Activated CD8-positive, alpha-beta T cell treated with anti-CD3 and anti-CD28 coated beads for 36 hours (primary cell): ENCODE results near the gene PCDHA1. TPM values are rescaled to one million over a fixed set of nuclear protein-coding genes. Genes with fewer than 3 reads are reported as not detected.
"Not testable (repeated sequence)": the region's sequence is repeated elsewhere in the genome, so short reads cannot be mapped to it uniquely, and the experiment has no call there.

ENCODE experiments used
- ATAC-seq: fragments of 200-7000 bp; cut with Tn5 transposase; one replicate; pipeline ENCODE4 v1.10.0; 2021; ENCODE audit warnings: mild to moderate bottlenecking, moderate library complexity
- CTCF ChIA-PET: fragments of 350-600 bp; sonication (Branson Sonifier 250); formaldehyde crosslinking; loops from one replicate; lab custom pipeline; 2021; ENCODE audit warnings: antibody characterized with exemption; lab: Charles Lee
- POLR2A ChIA-PET: fragments of 350-600 bp; sonication (Branson Sonifier 250); formaldehyde crosslinking; loops from one replicate; lab custom pipeline; 2021; ENCODE audit warnings: antibody characterized with exemption; lab: Charles Lee
- DNase-seq: peaks from one replicate; pipeline ENCODE4 v3.0.0-alpha.2; 2020
- H3K27ac Mint-ChIP-seq: one replicate; pipeline ENCODE4 v1.8.0; 2021; ENCODE audit warnings: mild to moderate bottlenecking, mixed read lengths
- H3K27me3 Mint-ChIP-seq: one replicate; pipeline ENCODE4 v1.8.0; 2021; ENCODE audit warnings: mixed read lengths
- H3K36me3 Mint-ChIP-seq: one replicate; pipeline ENCODE4 v1.8.0; 2021; ENCODE audit warnings: low read depth, mixed read lengths
- H3K4me1 Mint-ChIP-seq: one replicate; pipeline ENCODE4 v1.8.0; 2021; ENCODE audit warnings: low read depth, mixed read lengths
- H3K4me3 Mint-ChIP-seq: one replicate; pipeline ENCODE4 v1.8.0; 2021; ENCODE audit warnings: mild to moderate bottlenecking, moderate library complexity, mixed read lengths
- H3K9me3 Mint-ChIP-seq: one replicate; pipeline ENCODE4 v1.8.0; 2021; ENCODE audit warnings: mixed read lengths
- CTCF ChIP-seq: fragments of 200-600 bp; IDR thresholded peaks from one replicate; pipeline ENCODE4 v1.8.0; 2022; ENCODE audit warnings: antibody characterized with exemption, mild to moderate bottlenecking
- intact Hi-C: fragments of 100-400 bp; cut with micrococcal nuclease; formaldehyde crosslinking; loops from one replicate; pipeline ENCODE4 v1.10.0; 2022
- total RNA-seq, 2 experiments: library from RNA; stranded (reverse); gene quantifications; one replicate each; pipeline ENCODE4 v1.2.3, GENCODE V29; 2021

PCDHA1 gene
- total RNA-seq, 2 experiments from 2014 or later: not detected

- peaks cover 23% of the 10 kb centered on the region for H3K9me3 Mint-ChIP-seq
- no peak overlapping the region for H3K4me3 Mint-ChIP-seq
- H3K4me1 Mint-ChIP-seq: no peaks in the 10 kb centered on the region
- H3K36me3 Mint-ChIP-seq: peaks cover 7% of the 10 kb centered on the region
- ChIA-PET POLR2A (no interaction called here), CTCF (interaction anchor here (2.4 kb wide), 1 partner anchor 13 kb away, joined by 7 read pairs; no protein-coding TSS in a partner anchor)
- TF ChIP-seq CTCF: no peak
- intact Hi-C loops: no loop called here
- no peak for ATAC-seq
- H3K27ac Mint-ChIP-seq: no peak overlapping the region
- peaks cover 32% of the 10 kb centered on the region for H3K27me3 Mint-ChIP-seq
- DNase-seq: no peak
Observed at GRCh38 chr5:140828362-140828737, 42.4 kb downstream of the PCDHA1 start.

DNA sequence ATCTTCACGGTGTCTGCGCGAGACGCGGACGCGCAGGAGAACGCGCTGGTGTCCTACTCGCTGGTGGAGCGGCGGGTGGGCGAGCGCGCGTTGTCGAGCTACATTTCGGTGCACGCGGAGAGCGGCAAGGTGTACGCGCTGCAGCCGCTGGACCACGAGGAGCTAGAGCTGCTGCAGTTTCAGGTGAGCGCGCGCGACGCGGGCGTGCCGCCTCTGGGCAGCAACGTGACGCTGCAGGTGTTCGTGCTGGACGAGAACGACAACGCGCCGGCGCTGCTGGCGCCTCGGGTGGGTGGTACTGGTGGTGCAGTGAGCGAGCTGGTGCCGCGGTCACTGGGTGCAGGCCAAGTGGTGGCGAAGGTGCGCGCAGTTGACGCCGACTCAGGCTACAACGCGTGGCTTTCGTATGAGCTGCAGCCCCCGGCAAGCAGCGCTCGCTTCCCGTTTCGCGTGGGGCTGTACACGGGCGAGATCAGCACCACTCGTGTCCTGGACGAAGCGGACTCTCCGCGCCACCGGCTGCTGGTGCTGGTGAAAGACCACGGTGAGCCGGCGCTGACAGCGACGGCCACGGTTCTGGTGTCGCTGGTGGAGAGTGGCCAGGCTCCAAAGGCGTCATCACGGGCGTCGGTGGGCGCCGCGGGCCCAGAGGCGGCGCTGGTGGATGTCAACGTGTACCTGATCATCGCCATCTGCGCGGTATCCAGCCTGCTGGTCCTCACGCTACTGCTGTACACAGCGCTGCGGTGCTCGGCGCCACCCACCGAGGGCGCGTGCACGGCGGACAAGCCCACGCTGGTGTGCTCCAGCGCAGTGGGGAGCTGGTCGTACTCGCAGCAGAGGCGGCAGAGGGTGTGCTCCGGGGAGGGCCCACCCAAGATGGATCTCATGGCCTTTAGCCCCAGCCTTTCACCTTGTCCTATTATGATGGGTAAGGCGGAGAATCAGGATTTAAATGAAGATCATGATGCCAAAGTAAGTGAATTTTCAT, 43.9 kb downstream of the PCDHA1 start:
- intact Hi-C loops, H3K27ac Mint-ChIP-seq, CTCF ChIA-PET, H3K4me1 Mint-ChIP-seq, H3K4me3 Mint-ChIP-seq, POLR2A ChIA-PET, ATAC-seq, DNase-seq: not testable (repeated sequence)
- peaks cover 39% of the 10 kb centered on the region for H3K27me3 Mint-ChIP-seq
- peaks cover 10% of the 10 kb centered on the region for H3K36me3 Mint-ChIP-seq
- H3K9me3 Mint-ChIP-seq: peaks cover 26% of the 10 kb centered on the region

DNA sequence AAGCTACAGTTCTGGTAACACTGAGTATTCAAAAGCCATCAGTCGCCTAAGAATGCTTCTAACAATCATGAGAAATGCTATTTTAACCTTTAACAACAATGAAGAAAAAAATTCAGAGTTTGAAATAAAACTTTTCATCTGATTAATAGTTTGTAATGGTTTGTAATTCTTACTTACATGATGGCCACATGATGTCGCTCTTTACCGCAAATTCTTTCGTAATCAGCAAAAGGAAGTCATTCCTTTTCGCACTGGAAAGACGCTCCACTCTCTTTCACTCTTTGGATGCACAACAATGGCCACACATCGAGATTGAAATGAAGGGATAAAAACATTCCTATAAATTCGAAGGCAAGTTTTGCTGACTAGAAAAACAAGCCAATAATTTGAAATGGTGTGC, 48.1 kb downstream of the PCDHA1 start, which contains the start of gene PCDHA7:
Gene PCDHA7 (plus strand): TSS at position 277 of the 400 bp plus-strand sequence. CDS start 115 bp downstream, at position 392.
- peaks cover 5% of the 10 kb centered on the region for H3K36me3 Mint-ChIP-seq
- no peak within 1 kb of the TSS for H3K27ac Mint-ChIP-seq
- no peak within 1 kb of the TSS for H3K4me3 Mint-ChIP-seq
- peaks cover 22% of the 10 kb centered on the region for H3K9me3 Mint-ChIP-seq
- intact Hi-C loops: no loop called here
- H3K27me3 Mint-ChIP-seq: peaks cover 34% of the 10 kb centered on the region
- no peak for DNase-seq
- ChIA-PET CTCF (no interaction called here), POLR2A (no interaction called here)
- no peak for ATAC-seq
- H3K4me1 Mint-ChIP-seq: no peaks in the 10 kb centered on the region
- TF ChIP-seq CTCF: no peak

DNA sequence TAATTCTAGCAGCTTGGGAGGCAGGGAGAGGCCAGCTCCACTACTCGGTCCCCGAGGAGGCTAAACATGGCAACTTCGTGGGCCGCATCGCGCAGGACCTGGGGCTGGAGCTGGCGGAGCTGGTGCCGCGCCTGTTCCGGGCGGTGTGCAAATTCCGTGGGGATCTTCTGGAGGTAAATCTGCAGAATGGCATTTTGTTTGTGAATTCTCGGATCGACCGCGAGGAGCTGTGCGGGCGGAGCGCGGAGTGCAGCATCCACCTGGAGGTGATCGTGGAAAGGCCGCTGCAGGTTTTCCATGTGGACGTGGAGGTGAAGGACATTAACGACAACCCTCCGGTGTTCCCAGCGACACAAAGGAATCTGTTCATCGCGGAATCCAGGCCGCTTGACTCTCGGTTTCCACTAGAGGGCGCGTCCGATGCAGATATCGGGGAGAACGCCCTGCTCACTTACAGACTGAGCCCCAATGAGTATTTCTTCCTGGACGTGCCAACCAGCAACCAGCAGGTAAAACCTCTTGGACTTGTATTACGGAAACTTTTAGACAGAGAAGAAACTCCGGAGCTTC, 48.6 kb downstream of the PCDHA1 start:
- POLR2A ChIA-PET, H3K36me3 Mint-ChIP-seq, H3K27ac Mint-ChIP-seq, ATAC-seq, H3K4me3 Mint-ChIP-seq, CTCF ChIA-PET, H3K4me1 Mint-ChIP-seq, intact Hi-C loops, DNase-seq: not testable (repeated sequence)
- peaks cover 19% of the 10 kb centered on the region for H3K9me3 Mint-ChIP-seq
- peaks cover 32% of the 10 kb centered on the region for H3K27me3 Mint-ChIP-seq

DNA sequence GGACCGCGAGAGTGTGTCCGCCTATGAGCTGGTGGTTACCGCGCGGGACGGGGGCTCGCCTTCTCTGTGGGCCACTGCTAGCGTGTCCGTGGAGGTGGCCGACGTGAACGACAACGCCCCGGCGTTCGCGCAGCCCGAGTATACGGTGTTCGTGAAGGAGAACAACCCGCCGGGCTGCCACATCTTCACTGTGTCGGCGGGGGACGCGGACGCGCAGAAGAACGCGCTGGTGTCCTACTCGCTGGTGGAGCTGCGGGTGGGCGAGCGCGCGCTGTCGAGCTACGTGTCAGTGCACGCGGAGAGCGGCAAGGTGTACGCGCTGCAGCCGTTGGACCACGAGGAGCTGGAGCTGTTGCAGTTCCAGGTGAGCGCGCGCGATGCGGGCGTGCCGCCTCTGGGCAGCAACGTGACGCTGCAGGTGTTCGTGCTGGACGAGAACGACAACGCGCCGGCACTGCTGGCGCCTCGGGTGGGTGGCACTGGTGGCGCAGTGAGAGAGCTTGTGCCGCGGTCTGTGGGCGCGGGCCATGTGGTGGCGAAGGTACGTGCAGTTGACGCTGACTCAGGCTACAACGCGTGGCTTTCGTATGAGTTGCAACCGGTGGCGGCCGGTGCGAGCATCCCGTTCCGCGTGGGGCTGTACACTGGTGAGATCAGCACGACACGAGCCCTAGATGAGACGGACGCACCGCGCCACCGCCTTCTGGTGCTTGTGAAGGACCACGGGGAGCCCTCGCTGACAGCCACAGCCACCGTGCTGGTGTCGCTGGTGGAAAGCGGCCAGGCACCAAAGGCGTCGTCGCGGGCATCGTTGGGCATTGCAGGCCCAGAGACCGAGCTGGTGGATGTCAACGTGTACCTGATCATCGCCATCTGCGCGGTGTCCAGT, 49.9 kb downstream of the PCDHA1 start:
- H3K9me3 Mint-ChIP-seq: peaks cover 16% of the 10 kb centered on the region
- H3K4me1 Mint-ChIP-seq: no peaks in the 10 kb centered on the region
- DNase-seq: no peak
- POLR2A ChIA-PET: no interaction called here
- H3K27ac Mint-ChIP-seq: no peak overlapping the region
- ATAC-seq: no peak
- H3K27me3 Mint-ChIP-seq: peaks cover 38% of the 10 kb centered on the region
- TF ChIP-seq CTCF: no peak
- peaks cover 3% of the 10 kb centered on the region for H3K36me3 Mint-ChIP-seq
- CTCF ChIA-PET: interaction anchor here (0.9 to 1.5 kb wide), 2 partner anchors 19 to 486 kb away, joined by 3 to 4 read pairs; no protein-coding TSS in a partner anchor
- H3K4me3 Mint-ChIP-seq: no peak overlapping the region
- intact Hi-C loops: no loop called here
